Stimulated activated CD4-positive, alpha-beta T cell treated with anti-CD3 and anti-CD28 coated beads, Interleukin-1b, Interleukin-23, amount 100 ng/mL, for 48 hours (primary cell): ENCODE measurements around the gene C1RL.
A peak's percentile ranks its signal among the peaks of the same experiment; 100 is the strongest.

Source experiments
- DNase-seq: peaks from one replicate; pipeline ENCODE4 v3.0.0-alpha.2; 2020

The C1RL gene

DNA sequence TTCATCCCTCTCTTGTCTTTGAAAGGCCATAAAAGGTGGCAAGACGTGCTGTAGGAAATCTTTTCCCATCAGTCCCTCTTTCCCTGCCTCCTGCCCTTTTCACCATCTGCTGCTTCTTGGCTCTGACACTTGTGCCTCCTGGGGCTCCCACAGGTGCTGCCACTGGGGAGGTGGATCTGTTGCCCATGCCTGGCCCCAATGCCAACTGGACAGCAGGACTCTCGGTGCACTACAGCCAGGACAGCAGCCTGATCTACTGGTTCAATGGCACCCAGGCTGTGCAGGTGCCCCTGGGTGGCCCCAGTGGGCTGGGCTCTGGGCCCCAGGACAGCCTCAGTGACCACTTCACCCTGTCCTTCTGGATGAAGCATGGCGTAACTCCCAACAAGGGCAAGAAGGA, 27.7 kb upstream of the C1RL start:
- no peak for DNase-seq

DNA sequence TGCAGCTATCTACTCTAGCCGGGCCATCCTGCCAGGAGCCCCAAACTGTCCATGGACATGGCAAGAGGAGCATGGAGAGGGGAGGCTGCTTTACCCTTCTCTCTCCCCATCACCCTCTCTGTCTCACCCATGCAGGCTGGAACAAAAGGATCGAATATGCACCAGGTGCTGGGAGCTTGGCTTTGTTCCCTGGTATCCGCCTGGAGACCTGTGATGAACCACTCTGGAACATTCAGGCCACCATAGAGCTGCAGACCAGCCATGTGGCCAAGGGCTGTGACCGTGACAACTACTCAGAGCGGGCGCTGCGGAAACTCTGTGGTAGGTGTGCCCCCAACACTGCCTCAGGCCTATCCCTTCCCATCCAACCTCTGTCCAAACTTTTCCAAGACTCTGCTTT, 27.1 kb upstream of the C1RL start:
- no peak for DNase-seq

DNA sequence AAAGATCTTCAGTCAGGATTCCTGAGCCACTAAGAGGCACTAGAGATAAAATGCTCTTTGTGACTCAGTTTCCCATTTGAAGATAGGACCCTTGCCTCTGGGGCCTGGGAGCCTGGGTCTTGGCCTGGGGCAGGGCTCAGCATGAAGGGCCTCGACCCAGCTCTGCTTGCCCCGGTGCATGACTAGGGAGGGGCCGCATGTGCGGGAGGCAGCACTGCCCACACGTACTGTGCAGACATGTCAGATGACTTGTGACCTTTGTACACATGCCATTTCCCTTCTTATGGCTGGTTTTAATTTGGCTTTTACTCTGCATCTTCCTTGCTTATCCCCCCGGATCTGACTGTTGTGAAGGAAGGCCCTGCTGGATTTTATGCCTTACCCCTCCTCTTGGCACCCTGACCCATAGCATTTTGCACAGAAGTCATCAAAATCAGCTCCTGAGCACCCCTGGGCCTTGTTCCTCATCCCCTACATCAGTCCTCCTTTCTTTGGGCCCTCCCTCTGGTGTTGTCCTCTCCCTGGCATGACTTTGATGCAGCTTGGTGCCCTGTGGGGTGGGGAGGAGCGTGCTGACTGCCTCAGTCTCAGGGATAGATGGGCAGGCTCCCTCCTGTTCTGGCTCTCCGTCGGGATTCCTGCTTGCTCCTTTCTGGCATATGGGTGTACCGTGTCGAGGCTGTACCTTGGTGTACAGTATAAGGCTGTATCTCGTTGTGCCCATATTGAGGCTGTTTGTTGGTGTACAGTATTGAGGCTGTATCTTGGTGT, 25.6 kb upstream of the C1RL start:
- DNase-seq, result no peak

DNA sequence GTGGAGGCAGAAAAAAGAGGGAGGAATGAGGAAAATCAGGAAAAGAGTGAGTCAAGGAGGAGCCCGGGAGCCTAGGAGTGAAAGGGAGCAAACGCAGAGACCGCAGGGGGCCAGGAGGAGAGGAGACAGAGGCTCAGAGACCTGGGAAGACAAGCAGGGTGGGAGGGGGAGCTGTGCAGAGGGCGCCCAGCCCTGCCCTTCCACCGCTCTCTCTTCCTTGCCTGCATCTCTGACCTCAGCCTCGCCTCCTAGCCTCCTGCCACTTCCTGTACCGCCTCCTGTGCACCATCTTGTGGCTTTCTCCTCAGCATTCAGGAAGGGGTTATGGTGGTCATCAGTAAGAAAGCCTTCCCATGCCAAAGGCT, 22.5 kb upstream of the C1RL start:
- peak; percentile 19 for DNase-seq

DNA sequence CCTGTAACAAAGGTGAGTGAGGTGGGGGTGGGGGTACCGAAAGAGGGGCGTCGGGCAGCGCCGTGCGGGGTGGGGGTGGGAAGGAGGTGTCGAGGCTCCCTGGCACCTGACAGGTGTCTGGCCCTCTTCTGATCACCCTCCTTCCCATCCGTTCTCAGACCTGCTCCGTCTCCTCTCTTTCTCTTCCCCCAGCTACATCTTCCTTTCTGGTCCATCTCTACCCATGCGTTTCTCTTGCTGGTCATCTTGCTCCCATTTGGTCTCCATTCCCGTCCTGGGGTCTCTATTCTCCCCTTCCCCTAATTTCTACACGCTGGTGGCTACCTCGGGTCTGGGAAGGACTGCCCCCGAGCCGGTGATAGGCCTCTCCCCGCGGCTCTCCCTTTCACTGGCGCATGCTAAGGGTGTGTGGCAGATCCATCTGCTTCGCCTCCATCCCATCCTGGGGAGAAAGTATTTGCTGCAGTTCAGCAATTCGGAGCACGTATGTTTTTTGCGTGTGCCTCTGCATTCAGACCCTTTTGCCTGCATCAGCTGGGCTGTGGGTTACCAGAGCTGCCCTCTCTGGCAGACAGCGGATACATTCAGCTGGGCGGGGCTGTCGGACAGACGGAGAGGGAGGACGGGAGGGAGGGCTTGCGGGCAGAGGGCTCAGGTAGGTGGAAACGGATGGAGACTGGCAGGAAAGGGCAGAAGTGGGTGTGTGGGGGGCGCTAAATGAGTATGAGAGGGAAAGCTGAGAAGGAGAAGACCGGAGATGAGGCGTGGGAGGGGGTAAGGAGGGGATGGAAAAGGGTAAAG, 21.9 kb upstream of the C1RL start:
- peak; percentile 43 for DNase-seq

DNA sequence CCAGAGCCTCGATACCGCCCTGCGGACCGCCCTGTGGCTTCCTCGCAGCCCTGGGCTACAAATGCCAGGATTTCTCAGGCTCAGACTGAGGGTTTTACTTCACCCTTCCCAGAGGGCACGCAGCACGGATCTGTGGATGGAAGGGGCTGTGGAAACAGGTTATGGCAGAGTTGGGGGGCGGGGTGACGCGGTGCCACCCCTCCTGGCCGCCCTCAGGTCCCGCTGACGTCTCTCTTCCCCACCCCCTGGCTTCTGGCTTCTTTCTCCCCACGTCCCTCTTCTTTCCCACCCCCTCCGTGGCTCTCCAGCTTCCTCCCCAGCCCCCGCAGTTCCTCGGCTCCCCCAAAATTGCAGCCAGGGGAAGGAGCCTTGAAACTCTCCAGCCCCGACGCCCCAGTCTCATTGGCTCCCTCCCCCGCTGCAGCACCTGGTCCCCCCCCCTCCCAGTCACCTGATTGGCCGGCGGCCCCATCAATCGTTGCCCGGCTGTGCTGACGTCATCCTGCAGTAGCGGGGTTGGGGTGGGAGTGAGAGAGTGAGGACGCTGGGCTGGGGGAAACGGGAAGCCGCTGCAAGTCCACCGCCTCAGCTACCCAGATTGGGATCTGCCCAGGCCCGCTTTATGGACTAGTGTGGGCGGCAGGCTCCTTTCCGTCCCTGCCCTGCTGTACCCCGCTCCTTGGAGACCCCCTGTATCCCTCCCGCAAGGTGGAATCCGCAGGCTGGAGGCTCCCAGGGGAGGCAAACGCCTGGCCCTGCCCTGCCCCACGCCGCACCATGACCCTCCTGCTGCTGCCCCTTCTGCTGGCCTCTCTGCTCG, 21.1 kb upstream of the C1RL start, which contains the start of gene CLSTN3:
Gene CLSTN3, plus strand, starts transcription at position 500 of the 820 bp plus-strand sequence. Its CDS starts 278 bp downstream, at position 778.
- DNase-seq, result peak; percentile 82

DNA sequence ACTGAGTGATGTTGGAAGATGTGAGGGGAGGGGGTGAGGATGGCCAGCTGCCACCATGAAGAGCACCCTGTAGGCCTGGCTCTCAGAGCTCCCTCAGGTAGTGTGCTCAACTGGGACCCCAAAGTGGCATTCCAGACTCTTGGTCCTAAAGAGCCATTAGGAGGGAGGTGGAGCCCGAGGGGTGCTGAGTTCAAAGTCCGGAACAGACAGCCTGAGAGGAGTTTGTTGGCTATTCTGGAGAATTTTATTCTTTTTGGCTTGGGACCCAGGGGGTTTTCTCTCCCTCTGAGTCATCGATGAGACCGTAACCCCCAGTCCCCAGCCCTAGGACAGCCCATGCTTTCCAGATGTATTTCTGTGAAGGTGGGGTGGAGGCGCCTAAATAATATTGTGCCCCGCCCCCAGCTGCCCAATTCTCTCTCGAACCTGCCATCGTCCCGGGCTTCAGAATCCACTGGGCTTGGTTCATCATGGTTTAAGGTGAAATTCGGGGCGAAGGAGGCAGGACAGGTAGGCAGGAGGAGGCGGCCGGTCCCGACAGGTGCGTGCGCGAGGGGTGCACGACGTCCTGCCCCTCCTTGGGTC, 20.4 kb upstream of the C1RL start:
- no peak for DNase-seq

DNA sequence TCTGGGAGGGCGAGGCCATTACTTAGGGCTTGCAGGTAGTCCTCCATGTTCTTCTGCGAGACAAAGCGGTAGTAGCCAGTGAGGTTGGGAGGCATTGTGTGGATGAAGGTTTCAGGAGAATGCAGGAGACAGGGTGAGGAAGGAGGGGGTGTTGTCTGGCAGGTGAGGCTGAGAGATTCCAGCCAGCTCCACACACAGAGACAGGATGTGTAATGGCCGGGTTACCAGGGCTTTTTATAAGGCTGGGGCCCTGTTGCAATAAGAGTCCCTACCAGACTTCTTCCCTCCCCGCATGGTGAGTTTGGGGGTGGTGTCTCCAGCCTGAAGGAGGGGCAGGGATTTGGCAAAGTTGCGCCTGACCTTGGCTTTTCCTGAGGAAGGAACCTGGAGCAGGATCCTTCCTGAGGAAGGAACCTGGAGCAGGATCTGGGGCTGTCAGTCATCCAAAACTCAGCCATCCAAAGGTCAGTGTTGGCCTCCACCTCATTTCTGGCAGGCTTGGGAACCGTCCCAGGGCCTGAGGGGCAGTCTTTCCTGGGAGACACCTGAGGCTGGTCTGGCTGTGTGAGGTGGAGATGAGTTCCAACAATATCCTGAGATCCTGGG, 19.8 kb upstream of the C1RL start, which contains the start of gene RBP5:
Gene RBP5, minus strand, starts transcription at position 209 of the 606 bp plus-strand sequence. Its CDS starts 114 bp downstream, at position 95.
- no peak for DNase-seq

DNA sequence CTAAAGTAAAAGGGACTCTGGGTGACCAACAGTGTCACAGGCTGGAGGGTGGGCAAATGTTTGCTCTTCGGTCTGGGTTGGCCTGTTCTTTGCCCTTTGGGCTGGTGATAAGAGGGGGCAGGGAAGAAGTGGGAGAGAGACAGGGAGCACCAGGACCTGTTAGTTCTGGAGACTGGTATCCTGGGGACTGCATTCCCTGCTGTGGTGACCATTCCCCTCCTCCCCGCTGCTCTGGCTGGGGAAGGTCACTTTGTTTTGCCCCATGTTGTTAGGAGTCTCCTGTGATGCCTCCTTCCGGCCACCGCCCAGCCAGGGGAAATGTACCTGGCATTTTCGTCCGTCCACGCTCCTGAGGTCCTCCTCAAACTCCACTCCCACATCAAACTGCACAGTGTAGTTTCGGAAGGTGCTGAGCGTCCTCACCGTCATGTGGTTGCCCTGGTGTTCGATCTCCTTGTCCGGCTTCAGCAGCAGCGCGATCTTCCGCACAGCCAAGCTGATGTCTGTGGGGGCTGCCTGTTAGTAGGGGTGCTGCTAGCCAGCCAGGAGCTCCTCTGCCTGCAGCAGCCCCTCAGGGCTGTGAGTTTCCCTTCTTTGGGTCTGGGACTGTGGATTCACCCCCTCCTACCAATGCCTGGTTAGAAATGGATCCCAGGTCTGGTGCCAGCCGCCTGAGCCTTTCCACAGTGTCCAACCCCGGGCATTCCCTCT, 19.1 kb upstream of the C1RL start:
- DNase-seq, result no peak

DNA sequence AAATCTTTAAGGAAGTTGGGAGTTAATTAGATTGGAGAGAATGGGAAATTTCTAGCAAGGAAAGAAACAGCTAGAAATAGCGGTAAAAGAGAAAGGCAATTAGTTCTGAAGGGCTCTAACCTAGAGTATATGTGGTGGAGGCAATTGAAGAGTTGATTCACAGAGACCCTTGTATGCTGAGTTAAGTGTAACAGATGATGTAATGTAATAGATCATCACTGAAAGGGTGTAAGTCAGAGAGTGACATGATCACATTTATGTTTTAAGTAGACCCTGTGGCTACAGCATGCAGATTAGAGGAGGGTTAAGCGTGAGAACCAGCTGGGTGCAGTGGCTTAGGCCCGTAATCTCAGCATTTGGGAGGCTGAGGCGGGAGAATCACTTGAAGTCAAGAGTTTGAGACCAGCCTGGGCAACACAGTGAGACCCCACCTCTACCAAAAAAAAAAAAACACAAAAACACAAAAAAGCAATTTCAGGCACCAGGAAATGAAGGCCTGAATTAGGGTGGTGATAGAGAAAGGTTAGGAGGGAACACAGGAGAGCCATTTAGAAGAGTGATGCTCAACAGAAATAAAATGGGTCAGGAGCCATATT, 16.7 kb upstream of the C1RL start:
- DNase-seq, result no peak

DNA sequence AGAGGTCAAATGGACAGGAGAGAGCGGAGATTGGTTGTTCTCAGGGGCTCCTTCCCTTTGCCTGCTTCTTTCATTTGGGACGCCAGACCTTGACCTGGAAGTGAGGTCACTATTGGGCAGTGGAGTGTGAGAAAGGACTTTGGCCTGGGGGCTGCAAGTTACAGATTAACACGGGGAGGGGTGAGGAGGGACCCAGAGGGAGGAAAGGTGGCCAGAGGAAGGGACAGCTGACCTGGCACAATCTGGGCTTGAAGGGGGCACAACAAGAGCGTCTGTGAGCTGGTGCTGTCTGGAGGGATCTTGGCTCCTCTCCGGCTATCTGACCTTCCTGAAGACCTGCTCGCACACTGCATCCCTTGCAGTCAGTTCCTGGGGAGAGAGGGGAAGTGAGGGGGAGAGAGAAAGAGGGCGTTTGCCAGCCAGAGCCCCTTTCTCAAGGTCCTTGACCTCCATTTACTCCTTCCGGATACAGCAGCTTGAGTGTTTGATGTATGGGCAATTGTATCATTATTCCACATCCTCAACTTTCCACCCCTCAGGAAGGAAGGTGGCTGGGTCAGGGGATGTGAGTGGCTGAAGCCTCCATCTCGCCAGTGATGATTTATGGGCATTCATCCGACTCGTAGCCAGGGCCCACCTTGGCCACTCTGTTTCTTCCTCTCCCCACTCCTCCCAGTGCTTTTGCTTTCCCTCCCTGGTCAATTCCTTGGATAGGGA, 14.9 kb upstream of the C1RL start:
- DNase-seq, result no peak

DNA sequence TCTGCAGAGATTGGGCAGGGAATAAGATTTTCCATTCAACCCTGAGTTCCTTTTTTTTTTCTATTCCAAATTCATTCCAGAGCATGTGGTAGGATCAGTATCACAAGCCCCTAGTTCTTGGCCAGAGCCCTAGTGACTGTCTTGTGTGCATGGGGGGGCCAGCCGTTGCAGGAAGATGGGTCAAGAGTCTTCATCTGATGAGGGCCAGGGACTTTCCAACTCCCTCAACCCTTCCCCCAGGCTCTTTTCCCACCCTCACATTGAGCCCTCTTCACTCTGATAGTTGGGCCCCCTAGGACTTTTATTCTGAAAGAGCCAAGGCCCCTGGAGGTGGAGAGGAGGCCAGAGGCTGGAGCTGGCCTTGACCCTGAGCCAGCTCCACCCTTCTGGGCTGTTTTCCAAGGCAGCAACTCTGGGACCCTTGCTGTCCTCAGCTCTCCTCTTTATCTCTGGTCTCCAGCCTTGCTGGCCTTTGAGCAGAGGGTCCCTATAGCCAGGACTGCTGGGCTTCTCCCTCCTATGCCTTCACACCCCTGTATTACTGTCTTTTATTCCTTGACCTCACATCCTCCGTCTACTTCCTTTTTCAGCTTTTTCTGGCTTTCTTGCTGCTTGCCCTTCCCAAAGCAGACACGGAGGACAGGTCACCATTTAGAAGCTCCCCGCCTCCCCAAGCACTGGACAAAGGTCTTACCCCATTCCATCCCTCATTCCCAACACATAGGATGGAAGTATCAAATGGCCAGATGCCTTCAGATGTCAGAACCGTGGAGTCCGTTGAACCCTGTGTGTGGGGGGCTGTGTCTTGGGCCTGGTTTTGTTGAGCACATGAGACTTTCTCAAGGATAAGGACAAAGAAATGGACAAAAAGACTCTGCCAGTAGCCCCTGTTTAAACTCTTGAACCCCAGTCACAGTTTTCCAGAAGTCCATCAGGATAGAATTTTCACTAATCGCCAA, 14.1 kb upstream of the C1RL start:
- DNase-seq, result no peak

DNA sequence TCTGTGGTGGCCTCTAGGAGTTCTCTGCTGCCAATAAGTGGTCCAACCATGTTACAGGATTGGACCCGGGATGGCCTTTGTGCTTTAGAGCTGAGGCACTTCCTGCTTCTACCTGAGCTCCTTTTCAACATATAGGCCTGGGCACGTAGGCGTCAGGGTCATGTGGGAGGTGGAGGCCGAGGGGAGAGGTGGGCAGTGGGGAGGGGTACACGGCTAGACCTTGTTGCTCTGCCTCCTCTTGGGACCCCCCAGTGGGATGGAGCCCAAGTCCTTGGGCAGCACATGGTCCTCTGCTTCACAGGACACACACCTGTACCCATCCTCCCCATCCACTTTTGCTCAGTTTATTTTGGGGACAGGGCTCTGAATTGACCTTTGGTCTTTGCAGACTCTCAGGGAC, 12.3 kb upstream of the C1RL start:
- no peak for DNase-seq

DNA sequence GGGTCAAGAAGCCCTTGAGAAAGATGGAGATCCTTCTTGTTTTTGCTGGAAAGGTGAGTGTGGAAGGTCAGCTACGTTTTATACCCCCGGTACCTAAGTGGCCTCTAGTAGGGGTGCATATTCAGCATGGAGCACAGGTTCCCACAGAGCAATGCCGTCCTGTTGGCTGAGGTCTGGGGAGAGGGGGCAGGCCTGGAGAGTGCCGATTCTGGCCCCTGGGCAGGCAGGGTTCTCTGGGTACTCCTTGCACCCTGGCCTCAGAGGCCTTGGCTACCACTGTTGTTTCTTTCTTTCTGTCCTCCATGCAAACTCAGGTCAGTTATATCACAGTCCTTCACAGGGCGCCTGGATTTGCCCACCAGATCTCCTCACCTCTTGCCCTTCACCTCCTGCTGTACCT, 11.2 kb upstream of the C1RL start:
- DNase-seq, result no peak

DNA sequence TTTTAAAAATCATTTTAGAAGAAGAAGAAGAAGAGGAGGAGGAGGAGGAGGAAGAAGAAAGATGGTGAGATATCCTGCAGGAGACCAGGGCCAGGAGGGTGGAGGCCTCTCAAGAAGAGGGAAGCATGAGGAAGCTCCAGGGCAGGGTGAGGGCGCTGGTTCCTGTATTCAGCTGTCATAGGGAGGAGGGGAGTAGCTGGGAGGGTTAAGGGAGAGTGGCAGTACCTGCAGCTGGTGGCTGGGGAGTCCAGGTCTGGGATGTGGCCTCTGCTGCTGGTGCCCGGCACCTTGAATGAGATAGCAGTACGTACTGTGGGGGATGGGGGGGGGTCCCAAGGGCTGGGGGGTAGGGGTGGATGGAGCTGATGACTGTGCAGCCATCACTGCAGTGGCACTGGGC, 9.9 kb upstream of the C1RL start:
- no peak for DNase-seq

DNA sequence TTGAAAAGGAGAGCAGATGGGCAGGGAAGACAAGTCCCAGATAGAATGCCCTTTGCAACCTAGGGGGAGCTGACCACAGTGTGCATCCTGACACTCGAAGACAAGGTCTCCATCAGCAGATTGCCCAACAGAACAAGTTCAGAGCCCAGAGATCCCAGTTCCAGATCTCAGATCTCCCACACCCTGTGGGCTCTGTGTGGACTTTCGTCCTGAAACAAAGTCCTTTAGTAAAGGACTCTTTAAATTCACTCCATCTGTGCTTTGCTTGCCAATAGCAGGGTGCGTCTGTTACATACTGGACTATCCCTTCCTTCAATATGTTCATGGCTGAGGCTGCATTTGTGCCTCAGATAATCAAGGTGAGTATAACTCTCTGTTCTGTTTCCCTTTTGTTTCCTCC, 8.7 kb upstream of the C1RL start:
- DNase-seq, result no peak

DNA sequence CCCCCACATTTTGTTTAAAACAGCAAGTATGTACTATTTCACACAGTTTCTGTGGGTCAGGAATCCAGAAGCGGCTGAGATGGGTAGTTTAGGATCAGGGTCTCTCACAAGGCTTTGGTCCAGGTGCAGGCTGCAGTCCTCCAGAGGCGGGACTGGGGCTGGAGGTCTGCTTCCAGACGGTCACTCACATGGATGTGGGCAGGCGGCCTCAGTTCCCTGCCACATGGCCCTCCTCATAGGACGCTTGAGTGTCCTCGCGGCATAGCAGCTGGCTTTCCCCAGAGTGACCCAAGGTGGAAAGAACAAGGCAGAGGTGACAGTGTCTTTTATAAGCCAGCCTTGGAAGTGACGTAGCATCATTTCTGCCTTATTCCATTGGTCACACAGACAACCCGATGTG, 7.9 kb upstream of the C1RL start:
- DNase-seq, result no peak

DNA sequence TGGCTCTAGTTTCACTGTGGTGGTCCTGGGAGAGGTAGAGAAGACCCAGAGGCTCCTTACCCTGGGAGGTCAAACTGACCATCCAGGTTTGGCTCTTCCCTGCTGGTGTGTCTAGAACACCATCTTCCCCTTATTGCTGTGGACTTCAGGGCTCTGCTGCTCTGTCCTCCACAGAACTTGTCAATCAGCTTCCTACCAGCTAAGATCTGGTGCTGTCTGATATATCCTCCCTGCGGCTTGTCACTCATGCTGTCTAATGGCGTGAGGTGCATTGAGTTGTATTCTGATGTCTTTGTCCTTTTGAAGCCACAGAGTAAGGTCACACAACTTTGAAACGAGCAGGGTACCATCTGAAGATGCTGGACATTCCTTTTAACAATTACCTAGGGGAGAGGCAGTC, 7.2 kb upstream of the C1RL start:
- DNase-seq, result no peak

DNA sequence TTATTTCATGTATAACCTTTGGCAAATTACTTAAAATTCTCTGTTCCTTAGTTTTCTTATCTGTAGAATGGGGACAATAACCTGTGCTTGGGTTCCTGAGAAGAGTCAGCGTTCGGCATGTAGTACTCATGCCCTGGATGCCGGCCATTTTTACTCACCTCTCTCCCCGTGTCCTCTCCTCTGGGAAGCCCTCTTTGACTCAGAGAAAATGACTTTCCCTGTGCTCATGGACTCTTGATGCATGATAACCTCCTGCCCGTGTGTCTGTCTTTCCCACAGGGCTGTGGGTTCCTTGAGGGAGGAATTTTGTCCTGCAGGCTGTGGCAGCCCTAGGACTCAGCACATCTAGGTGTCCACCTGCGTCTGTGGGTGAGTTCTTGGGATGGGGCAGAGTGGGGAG, 5.8 kb upstream of the C1RL start:
- DNase-seq, result no peak

DNA sequence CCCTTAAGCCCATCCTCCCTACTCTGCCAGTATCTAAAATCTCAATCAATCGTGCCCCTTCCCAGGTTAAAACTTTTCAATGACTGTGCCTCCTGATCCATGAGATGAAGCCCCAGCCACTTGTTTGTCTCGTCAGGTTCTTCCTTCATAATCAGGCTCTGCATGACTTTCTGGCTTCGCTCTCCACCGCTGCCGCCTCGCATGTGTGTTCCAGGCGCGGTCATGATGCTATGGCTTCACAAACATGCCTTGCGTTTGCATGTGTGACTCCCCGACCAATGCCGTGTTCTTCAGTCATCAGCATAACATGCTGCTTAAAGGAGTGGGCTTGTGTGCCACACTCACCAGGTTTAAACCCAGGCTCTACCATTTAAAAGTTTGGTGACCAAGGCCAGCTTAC, 5.0 kb upstream of the C1RL start:
- DNase-seq, result no peak
